Naive thymus-derived CD4-positive, alpha-beta T cell (primary cell): ENCODE results near the gene EIF1B. TPM values are rescaled to one million over a fixed set of nuclear protein-coding genes. Genes with fewer than 3 reads are reported as not detected.
A peak's percentile ranks its signal among the peaks of the same experiment; 100 is the strongest.

Experiments used
- ATAC-seq: fragments of 150-1000 bp; cut with Tn5 transposase; 2 replicates; pipeline ENCODE4 v1.10.0; 2021; ENCODE audit warnings: mild to moderate bottlenecking, moderate library complexity
- CTCF ChIA-PET: fragments of 350-600 bp; sonication (Branson Sonifier 250); formaldehyde crosslinking; loops from one replicate; lab custom pipeline; 2021; ENCODE audit warnings: antibody characterized with exemption; lab: Charles Lee
- POLR2A ChIA-PET: fragments of 350-600 bp; sonication (Branson Sonifier 250); formaldehyde crosslinking; loops from one replicate; lab custom pipeline; 2021; ENCODE audit warnings: antibody characterized with exemption, inconsistent platforms; lab: Charles Lee
- DNase-seq, 9 donors: peaks; one replicate each; pipeline versions ENCODE4 v3.0.0 to v3.0.0-alpha.2; 2020 to 2022; ENCODE audit warnings: mixed read lengths in 1 of 9
- H3K27ac ChIP-seq: one replicate; pipeline ENCODE4 v1.7.0; 2013; ENCODE audit warnings: mild to moderate bottlenecking, low read depth, low read length, moderate library complexity
- H3K27me3 ChIP-seq, 2 donors: one replicate each; pipeline ENCODE4 v1.7.0; 2013; ENCODE audit warnings: low read length in 2 of 2, mild to moderate bottlenecking in 2 of 2, moderate library complexity in 2 of 2; ENCODE audit not compliant: control insufficient read depth in 2 of 2, insufficient read depth in 2 of 2
- H3K36me3 ChIP-seq, 3 experiments: 1 replicate in 2 of 3; 2 replicates in 1 of 3; pipeline ENCODE4 v1.7.0; 2013; ENCODE audit warnings: low read length in 3 of 3, mild to moderate bottlenecking in 3 of 3, moderate library complexity in 1 of 3; ENCODE audit not compliant: insufficient read depth in 3 of 3, control insufficient read depth in 2 of 3
- H3K4me1 ChIP-seq, 2 donors: one replicate each; pipeline ENCODE4 v1.7.0; 2013; ENCODE audit warnings: low read length in 2 of 2, mild to moderate bottlenecking in 2 of 2, moderate library complexity in 1 of 2; ENCODE audit not compliant: control insufficient read depth in 2 of 2, insufficient read depth in 2 of 2
- H3K4me3 ChIP-seq: 2 replicates; pipeline ENCODE4 v1.7.0; 2013; ENCODE audit warnings: mild to moderate bottlenecking, low read length
- H3K9me3 ChIP-seq, 3 experiments: 1 replicate in 2 of 3; 2 replicates in 1 of 3; pipeline ENCODE4 v1.7.0; 2013; ENCODE audit warnings: low read length in 3 of 3; ENCODE audit not compliant: control insufficient read depth in 2 of 3
- H3K27ac Mint-ChIP-seq, 9 donors: one replicate each; pipeline ENCODE4 v1.8.0; 2020 to 2022; ENCODE audit warnings: mixed read lengths in 9 of 9, mild to moderate bottlenecking in 8 of 9, moderate library complexity in 5 of 9, inconsistent platforms in 2 of 9
- H3K27me3 Mint-ChIP-seq, 5 donors: one replicate each; pipeline ENCODE4 v1.8.0; 2021 to 2022; ENCODE audit warnings: mixed read lengths in 5 of 5, mild to moderate bottlenecking in 1 of 5
- H3K36me3 Mint-ChIP-seq, 5 donors: one replicate each; pipeline ENCODE4 v1.8.0; 2020 to 2022; ENCODE audit warnings: mixed read lengths in 5 of 5, mild to moderate bottlenecking in 3 of 5, inconsistent platforms in 1 of 5
- H3K4me1 Mint-ChIP-seq, 7 donors: one replicate each; pipeline ENCODE4 v1.8.0; 2020 to 2022; ENCODE audit warnings: mixed read lengths in 7 of 7, mild to moderate bottlenecking in 3 of 7, inconsistent platforms in 1 of 7
- H3K4me3 Mint-ChIP-seq, 10 donors: one replicate each; pipeline ENCODE4 v1.8.0; 2020 to 2022; ENCODE audit warnings: mild to moderate bottlenecking in 10 of 10, mixed read lengths in 10 of 10, moderate library complexity in 6 of 10, inconsistent platforms in 2 of 10
- H3K9me3 Mint-ChIP-seq, 11 donors: one replicate each; pipeline ENCODE4 v1.8.0; 2020 to 2022; ENCODE audit warnings: mixed read lengths in 11 of 11, mild to moderate bottlenecking in 4 of 11, inconsistent platforms in 1 of 11, moderate library complexity in 1 of 11
- intact Hi-C, 2 donors: fragments of 100-400 bp; cut with micrococcal nuclease; formaldehyde crosslinking; loops; one replicate each; pipeline ENCODE4 v1.15.1; 2023
- polyA plus RNA-seq, 2 donors: library from polyadenylated mRNA; unstranded; fragments of 300-500 nt; fragmentation: Illumina TruSeq; gene quantifications; one replicate each; pipeline ENCODE4 v1.2.3, GENCODE V29; 2021
- total RNA-seq, 6 experiments: library from RNA in 5 of 6; stranded (reverse) in 5 of 6; gene quantifications; 1 replicate in 5 of 6; 2 replicates in 1 of 6; pipeline ENCODE4 v1.2.3 and lab custom pipeline; 2021 to 2026

EIF1B gene
- total and polyA plus RNA-seq, 7 experiments from 2014 or later = 34.5 to 82.0 (median 52.6) TPM

DNA sequence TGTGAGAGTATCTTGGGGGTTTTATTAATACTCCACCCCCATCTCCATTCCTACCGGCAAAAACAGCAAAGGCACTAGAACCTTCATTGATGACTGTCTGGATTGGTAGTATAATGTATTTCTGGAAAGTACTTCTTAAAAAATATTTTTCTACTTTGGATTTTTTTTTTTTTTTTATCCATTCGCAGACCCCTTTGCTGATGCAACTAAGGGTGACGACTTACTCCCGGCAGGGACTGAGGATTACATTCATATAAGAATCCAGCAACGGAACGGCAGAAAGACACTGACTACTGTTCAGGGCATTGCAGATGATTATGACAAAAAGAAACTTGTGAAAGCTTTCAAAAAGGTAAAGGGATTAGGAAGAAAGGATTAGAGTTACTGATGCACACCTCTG, 1.2 kb downstream of the EIF1B start:
- Mint-ChIP-seq H3K4me3 (peak overlapping the region; percentile 92 to 100 (median 99)), H3K36me3 (peaks cover 0 to 23% (median 4%) of the 10 kb centered on the region in 5 donors), H3K27ac (peak overlapping the region; percentile 97 to 100 (median 99)), H3K9me3 (peaks cover 0 to 4% (median 0%) of the 10 kb centered on the region in 11 donors), H3K27me3 (no peaks in the 10 kb centered on the region), H3K4me1 (peaks cover 5 to 44% (median 30%) of the 10 kb centered on the region in 7 donors)
- H3K4me3 ChIP-seq = peak overlapping the region; percentile 80
- H3K36me3 ChIP-seq = peaks cover 4 to 37% (median 16%) of the 10 kb centered on the region in 3 experiments
- ChIA-PET CTCF (interaction anchor here (0.6 to 8.6 kb wide), 3 partner anchors 119 to 1486 kb away, joined by 3 to 90 read pairs (median 4); no protein-coding TSS in a partner anchor), POLR2A (interaction anchor here (0.6 to 4.3 kb wide), 4 partner anchors 141 to 1650 kb away, joined by 3 to 26 read pairs (median 4); partner anchors contain the start of genes RPL14 and RPSA)
- no peaks in the 10 kb centered on the region for H3K9me3 ChIP-seq
- H3K27me3 ChIP-seq = no peaks in the 10 kb centered on the region
- peak overlapping the region; percentile 99 for H3K27ac ChIP-seq
- intact Hi-C loops = loop anchor here in 1 of 2 donors (10.0 kb wide), 1 partner anchor 1784 kb away; the partner anchor contains the start of gene TRAK1
- ATAC-seq = no peak
- no peak for DNase-seq
- H3K4me1 ChIP-seq = peaks cover 5 to 16% of the 10 kb centered on the region in 2 donors

DNA sequence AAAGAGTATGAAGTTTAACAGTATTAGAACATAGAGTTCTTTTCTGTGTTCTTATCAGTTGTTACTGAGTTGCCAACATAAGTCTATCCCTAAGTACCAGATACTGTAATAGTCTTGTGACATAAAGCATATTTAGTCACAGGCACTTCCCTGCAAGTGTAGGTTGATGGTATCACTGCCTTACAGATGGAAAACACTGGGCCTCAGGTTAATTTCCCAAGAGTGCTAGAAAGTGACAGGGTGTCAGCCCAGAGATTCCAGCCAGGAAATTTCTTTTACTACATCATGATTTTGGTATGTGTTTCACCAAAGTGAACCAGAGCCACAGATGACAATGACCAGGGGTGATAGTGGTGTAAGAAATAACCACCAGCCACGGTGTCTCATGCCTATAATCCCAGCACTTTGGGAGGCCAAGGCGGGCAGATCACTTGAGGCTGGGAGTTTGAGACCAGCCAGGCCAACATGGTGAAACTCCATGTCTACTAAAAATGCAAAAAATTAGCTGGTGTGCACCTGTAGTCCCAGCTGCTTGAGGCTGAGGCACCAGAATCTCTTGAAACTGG, 3.2 kb downstream of the EIF1B start:
- Histone ChIP-seq H3K36me3 (peaks cover 4 to 37% (median 16%) of the 10 kb centered on the region in 3 experiments), H3K27me3 (no peaks in the 10 kb centered on the region), H3K27ac (peak overlapping the region; percentile 24), H3K4me1 (peaks cover 5 to 16% of the 10 kb centered on the region in 2 donors), H3K4me3 (no peak overlapping the region), H3K9me3 (no peaks in the 10 kb centered on the region)
- Mint-ChIP-seq H3K27ac (peak overlapping the region in 6 of 9 donors; percentile 8 to 99 (median 76)), H3K4me1 (peaks cover 5 to 44% (median 30%) of the 10 kb centered on the region in 7 donors), H3K36me3 (peaks cover 0 to 23% (median 4%) of the 10 kb centered on the region in 5 donors), H3K9me3 (peaks cover 0 to 4% (median 0%) of the 10 kb centered on the region in 11 donors), H3K4me3 (peak overlapping the region in 1 of 10 donors; percentile 99), H3K27me3 (no peaks in the 10 kb centered on the region)
- ATAC-seq = no peak
- DNase-seq = no peak
- ChIA-PET CTCF (interaction anchor here (1.0 to 8.6 kb wide), 2 partner anchors 10 to 121 kb away, joined by 3 to 90 read pairs; no protein-coding TSS in a partner anchor), POLR2A (interaction anchor here (0.6 to 4.3 kb wide), 4 partner anchors 121 to 887 kb away, joined by 3 to 26 read pairs (median 4); partner anchors contain the start of genes CTNNB1 and RPL14)
- intact Hi-C loops = loop anchor here in 1 of 2 donors (10.0 kb wide), 1 partner anchor 1782 kb away; the partner anchor contains the start of gene TRAK1

DNA sequence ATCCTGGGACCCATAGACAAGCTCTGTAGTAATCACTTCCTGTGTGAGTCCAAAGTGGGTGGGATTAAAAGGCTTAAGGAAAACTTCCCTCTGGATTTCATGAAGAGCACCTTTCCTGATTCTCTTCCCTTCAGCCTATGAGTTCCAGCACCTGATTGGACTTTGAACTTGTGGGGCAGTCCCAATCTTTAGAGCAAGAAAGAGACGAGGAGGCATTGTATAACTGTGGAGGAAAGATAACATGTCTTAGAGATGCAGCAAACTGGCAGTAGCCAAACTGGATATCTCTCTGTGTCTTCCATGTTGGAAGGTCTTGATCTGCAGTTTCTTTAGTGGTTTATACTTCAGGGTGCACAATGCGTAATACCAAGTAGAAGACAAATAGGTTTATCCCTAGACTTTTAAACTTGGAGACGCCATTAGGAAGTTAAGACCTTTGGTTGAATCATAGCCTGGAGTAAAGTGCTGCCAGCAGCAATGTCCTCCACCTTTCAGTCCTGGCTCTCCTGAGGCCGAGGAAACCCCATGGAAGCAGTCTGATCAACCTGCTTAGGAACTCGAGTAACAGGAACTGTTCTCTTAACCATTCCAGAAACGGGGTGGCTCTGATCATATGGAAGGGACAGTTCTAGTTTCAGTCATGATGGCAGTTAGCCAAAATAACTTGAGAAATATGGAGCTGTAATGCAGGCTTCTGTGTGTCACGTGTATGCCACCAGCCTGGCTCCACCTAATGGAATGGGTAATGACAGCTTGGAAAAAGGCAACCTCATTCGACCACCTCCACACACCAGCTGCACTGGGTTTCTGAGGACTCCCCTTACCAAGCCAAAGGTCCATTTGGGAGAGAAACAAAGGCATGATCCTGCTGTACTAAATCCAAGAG, 4.7 kb downstream of the EIF1B start:
- no peak overlapping the region for H3K4me3 Mint-ChIP-seq
- DNase-seq = no peak

DNA sequence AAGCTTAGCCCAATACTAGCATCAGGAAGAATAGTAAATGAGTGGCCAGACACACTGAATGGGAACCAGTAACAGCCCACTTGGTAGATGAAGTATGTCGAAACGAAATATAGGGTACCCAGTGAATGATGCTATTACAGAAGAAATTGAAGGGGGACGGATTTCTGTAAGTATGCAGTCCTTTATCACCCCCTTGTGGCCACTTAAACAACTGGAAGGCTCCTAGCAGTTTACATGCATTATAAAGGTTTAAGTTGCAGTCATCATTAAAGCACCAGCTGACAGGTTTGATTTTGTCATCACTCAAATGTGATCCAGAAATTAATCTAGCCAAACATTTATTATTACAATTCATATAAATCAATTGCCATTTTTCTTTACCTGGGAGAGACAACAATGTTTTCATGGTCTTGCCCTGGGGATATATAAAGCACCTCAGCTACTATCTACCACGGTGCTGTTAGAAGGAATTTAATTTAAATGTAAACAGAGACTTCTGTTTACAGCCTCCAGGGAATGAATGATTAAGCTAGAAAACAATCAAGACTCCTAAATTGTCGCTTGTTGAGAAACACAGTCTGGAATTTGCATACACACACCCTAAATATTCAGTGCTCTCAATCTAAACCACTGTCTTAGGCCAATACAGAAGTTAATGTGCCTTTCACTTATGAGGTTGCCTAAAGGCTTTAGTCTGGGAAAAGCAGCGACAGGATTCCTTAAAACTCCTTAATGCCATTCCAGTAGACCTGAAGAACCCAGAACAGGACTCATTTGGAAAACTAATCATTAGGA, 7.8 kb downstream of the EIF1B start:
- ATAC-seq (peak; percentile 87), DNase-seq (peak in 7 of 9 donors; percentile 42 to 67 (median 51))
- Mint-ChIP-seq H3K9me3 (no peaks in the 10 kb centered on the region), H3K4me3 (no peak overlapping the region), H3K4me1 (peaks cover 0 to 15% (median 7%) of the 10 kb centered on the region in 7 donors), H3K27me3 (no peaks in the 10 kb centered on the region), H3K36me3 (peaks cover 0 to 19% (median 0%) of the 10 kb centered on the region in 5 donors), H3K27ac (no peak overlapping the region)
- no peak overlapping the region for H3K4me3 ChIP-seq
- peaks cover 0 to 22% (median 9%) of the 10 kb centered on the region in 3 experiments for H3K36me3 ChIP-seq
- ChIA-PET CTCF (interaction anchor here (0.6 to 8.6 kb wide), 11 partner anchors 9 to 1563 kb away, joined by 3 to 90 read pairs (median 4); partner anchors contain the start of gene RPL14), POLR2A (interaction anchor here (0.6 kb wide), 1 partner anchor 117 kb away, joined by 3 read pairs; no protein-coding TSS in a partner anchor)
- no peaks in the 10 kb centered on the region for H3K9me3 ChIP-seq
- no peaks in the 10 kb centered on the region for H3K4me1 ChIP-seq
- intact Hi-C loops = loop anchor here (1.0 to 10.0 kb wide), 2 partner anchors 125 to 1778 kb away; partner anchors contain the start of gene TRAK1 (in 1 of the 2)
- H3K27me3 ChIP-seq = no peaks in the 10 kb centered on the region
- no peak overlapping the region for H3K27ac ChIP-seq

More for the DNA sequence above, 4.7 kb downstream of the EIF1B start:
- Histone ChIP-seq H3K27ac (no peak overlapping the region), H3K36me3 (peaks cover 4 to 37% (median 16%) of the 10 kb centered on the region in 3 experiments), H3K9me3 (no peaks in the 10 kb centered on the region), H3K27me3 (no peaks in the 10 kb centered on the region), H3K4me1 (peaks cover 0 to 9% of the 10 kb centered on the region in 2 donors), H3K4me3 (no peak overlapping the region)
- POLR2A ChIA-PET = interaction anchor here (0.8 kb wide), 2 partner anchors 139 to 1648 kb away, joined by 3 to 4 read pairs; partner anchors contain the start of gene ULK4
- intact Hi-C loops = loop anchor here in 1 of 2 donors (10.0 kb wide), 1 partner anchor 1781 kb away; the partner anchor contains the start of gene TRAK1
- no peak for ATAC-seq
- no peaks in the 10 kb centered on the region for H3K27me3 Mint-ChIP-seq
- CTCF ChIA-PET = interaction anchor here (8.6 kb wide), 1 partner anchor 123 kb away, joined by 90 read pairs; no protein-coding TSS in a partner anchor
- H3K9me3 Mint-ChIP-seq = peaks cover 0 to 4% (median 0%) of the 10 kb centered on the region in 11 donors
- peak overlapping the region in 7 of 9 donors; percentile 34 to 60 (median 45) for H3K27ac Mint-ChIP-seq
- H3K4me1 Mint-ChIP-seq = peaks cover 3 to 37% (median 25%) of the 10 kb centered on the region in 7 donors
- H3K36me3 Mint-ChIP-seq = peaks cover 0 to 23% (median 4%) of the 10 kb centered on the region in 5 donors

DNA sequence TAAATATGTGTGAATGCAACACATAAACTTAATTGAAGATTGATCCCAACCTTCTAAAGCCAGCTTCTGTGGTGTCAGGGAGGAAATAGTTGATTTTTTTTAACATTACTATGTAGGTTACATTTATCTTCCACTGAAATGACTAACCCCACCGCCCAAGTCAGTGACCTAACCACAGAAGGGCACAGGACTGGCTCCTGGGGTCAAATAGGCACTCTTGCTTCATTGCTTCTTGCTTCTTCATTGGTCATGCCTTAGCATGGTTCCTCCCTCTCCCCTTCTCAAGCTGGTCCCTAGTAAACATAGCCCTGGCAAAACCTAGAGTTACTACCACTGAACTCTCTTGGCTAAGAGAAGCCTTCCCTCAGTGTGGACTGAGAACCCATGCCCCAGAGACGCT, 12.3 kb downstream of the EIF1B start:
- Mint-ChIP-seq H3K27me3 (peaks cover 0 to 17% (median 0%) of the 10 kb centered on the region in 5 donors), H3K27ac (no peak overlapping the region), H3K4me1 (no peaks in the 10 kb centered on the region), H3K36me3 (no peaks in the 10 kb centered on the region), H3K4me3 (no peak overlapping the region), H3K9me3 (no peaks in the 10 kb centered on the region)
- intact Hi-C loops = no loop called here
- H3K27ac ChIP-seq = no peak overlapping the region
- no peak overlapping the region for H3K4me3 ChIP-seq
- ChIA-PET POLR2A (no interaction called here), CTCF (interaction anchor here (1.4 kb wide), 1 partner anchor 130 kb away, joined by 3 read pairs; no protein-coding TSS in a partner anchor)
- no peaks in the 10 kb centered on the region for H3K9me3 ChIP-seq
- no peaks in the 10 kb centered on the region for H3K4me1 ChIP-seq
- ATAC-seq (no peak), DNase-seq (no peak)
- no peaks in the 10 kb centered on the region for H3K27me3 ChIP-seq
- no peaks in the 10 kb centered on the region for H3K36me3 ChIP-seq
